HCEC 1CT (cell line): ENCODE results near the gene LMOD2.

Experiments
- DNase-seq: peaks from one replicate; pipeline ENCODE4 v3.0.0-alpha.2; 2017

The LMOD2 gene

DNA sequence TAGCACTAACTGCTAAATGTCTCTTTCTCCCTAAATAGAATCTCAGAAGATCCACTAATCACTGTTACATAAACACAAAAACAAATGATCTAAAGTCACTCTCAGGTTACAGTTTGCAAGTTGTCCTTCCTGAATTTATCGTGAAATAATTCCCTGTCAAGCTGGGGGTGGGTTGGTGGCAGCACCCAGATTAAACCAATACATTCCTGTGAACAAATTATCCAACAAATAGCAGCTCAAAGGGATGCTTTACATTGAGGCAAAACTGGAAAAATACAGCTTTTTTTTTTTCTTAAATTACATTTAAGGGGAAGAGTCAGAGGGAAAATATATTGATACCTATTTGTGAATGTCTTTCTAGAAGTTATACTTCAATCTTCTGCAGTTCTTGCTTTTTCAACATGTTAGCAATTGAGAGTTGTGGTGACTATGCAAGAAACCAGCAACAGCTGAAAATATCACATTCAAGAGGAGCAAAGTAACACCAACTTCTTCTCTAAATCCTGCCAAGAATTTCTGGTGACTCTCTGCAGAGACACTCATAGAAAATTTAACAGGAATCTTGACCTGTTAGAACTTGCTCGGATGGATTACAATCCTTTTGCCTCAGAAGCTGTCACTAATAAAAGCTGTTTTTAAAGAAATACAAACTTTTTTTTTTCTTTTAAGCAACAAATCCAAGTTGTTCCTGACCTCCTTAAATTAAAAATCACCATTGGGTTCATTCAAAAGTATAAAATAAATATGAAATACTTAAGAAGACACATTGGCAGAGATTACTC is 18.9 kb downstream of the LMOD2 start:
- DNase-seq = peak; percentile 5

- peak; percentile 49 for DNase-seq
Observed at GRCh38 chr7:123675181-123675473, 19.5 kb downstream of the LMOD2 start.

DNA sequence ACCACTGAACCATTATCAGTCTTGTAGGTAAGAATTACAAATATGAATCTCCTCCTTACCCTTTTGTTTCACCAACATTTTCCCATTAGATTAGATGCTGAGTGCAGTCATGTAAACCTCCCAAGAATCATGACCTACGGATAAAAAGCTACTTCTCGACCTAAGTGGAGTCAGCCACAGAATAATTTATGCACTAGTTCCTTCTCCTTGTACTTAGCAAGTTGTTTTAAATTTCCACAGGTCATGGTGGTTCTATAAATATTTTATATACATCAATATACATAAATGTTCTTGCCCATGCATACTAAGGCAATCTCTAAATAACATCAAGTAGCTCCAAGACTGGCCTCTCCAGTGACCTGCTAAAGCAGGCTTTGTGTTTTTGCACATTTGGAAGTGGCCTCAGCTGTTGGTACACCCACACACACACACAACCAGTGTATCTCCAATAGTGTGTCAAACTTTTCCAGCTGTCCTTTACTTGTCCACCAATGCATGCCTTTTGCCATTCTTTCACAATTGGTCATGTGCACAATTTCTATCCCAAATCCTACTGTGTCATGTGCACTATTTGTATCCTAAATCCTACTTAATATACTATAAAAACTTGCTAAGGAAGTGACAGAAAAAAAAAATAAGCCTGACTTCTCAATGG is 21.5 kb downstream of the LMOD2 start:
- no peak for DNase-seq

DNA sequence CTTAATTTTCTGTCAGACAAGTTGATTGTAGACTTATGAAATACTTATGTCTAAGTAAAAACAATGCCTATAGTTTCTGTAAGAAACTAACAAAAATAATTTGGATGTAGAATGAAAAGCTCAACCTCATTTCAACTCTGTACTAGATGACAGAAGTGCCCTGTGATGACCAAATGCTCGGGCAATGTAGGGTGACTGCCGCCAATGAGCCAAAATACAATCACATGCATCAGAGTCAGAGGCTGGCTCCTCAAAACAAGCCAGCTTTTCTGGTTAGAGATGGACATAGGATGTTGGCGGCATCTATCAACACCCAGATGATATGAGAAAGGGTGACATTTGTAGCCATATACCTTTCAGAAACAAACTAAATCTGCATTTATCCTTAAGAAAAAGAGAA is 23.9 kb downstream of the LMOD2 start:
- DNase-seq = no peak

DNA sequence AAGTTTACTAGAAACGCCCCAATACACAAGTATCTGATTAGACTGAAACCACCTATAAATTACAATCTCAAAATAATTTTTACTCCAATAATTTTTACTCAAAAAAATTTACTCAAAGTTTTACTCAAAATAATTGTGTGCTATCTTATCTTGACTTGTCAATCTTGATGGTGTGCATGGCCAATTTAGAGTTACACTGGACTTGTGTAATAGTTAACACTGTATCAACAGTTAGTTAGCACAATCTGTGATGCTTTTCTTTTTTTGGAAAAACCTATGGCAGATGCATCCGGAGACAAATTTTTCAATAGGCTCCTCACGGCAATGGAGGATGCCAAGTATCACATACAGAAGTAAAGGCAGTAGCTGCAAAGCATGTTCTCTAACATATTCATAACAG is 24.9 kb downstream of the LMOD2 start:
- DNase-seq = no peak

DNA sequence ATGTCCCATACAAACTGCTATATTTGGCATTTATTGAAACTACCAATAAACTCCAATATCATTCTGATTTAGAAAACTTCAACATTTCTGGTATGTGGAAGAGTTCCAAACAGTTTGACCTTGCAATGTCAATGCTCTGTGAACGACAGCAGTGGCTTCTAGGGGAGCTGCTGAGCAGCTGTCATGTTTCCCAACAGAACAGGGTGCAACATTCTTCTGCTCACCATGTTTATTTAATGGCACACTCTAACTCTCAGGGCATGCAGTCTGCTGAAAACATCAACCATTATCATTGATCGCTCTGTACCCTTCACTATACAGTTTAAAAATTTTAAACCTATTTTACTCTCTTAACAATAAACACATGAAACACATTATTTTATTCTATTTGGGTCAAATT is 25.9 kb downstream of the LMOD2 start:
- no peak for DNase-seq

- DNase-seq = peak; percentile 69
Observed at GRCh38 chr7:123682690-123683089, 27.0 kb downstream of the LMOD2 start.

DNA sequence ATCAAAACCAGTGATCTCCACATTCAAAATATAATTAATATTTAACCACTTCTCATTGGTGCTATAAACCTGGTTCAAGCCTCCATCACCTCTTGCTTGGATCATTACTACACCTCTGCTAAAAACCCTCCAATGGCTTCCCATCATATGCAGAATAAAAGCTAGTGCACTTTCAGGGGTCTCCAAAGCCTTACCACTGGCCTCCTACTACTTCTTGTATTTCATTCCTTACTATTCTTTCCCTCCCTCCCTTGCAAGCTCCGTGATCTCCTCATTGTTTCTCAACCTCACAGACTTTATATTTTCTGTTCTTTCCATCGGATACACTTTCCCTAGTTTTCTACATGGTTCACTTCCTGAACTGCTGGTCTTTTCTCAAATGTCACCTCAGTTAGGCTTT is 31.5 kb downstream of the LMOD2 start:
- no peak for DNase-seq

GRCh38 chr7:123687727-123688126 is 32.1 kb downstream of the LMOD2 start:
- no peak for DNase-seq

GRCh38 chr7:123689250-123689649 is 33.6 kb downstream of the LMOD2 start:
- no peak for DNase-seq

GRCh38 chr7:123690550-123690949 is 34.9 kb downstream of the LMOD2 start:
- no peak for DNase-seq

DNA sequence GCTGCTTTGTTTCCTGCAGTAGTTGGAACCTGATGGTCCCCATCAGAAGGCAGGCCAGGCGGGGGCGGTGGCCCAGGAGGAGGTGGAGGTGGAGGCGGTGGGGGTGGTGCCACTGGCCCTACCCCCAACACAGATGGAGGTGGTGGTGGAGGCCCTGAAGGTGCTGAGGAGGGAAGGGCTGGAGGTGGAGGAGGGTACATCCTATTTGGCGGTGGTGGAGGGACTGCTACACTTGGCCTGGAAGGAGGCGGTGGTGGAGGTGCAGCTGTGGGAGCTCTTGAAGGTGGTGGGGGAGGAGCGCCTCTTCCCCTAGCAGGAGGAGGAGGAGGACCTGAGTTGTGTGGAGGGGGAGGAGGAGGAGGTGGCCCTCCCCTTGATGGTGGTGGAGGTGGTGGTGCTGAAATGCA is 36.8 kb downstream of the LMOD2 start:
- no peak for DNase-seq

- no peak for DNase-seq
Observed at GRCh38 chr7:123695944-123696677, 40.4 kb downstream of the LMOD2 start.

DNA sequence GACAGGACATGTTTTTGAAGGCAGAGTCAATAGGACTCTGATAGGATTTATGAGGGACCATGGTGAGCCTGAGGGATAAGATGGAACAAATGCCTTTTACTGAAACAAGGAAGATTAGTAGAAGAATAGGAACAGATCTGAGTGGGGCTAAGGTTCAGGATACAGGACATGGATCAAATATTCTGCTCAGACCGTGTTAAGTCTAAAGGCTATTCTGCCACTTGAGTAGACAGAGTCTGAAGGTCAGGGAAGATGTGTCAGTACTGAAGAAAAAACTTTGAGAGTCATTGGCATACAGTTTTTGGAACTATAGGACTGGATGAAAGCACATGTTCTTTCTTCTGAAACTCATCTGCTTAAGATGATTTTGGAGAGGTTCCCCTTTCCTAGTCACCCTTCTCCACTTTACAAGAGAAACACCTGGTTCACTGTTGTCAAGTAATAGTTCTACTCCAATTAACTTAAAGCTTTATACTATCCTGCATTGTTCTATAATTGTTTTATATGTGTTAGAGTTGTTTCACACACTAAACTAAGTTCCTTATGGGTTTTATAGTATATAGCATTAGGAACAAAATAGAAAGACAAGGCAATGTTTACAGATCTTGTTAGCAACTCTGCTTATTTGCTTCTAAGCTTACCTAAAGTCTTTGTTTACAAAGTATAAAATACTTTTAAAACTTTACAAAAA is 49.7 kb downstream of the LMOD2 start:
- no peak for DNase-seq

DNA sequence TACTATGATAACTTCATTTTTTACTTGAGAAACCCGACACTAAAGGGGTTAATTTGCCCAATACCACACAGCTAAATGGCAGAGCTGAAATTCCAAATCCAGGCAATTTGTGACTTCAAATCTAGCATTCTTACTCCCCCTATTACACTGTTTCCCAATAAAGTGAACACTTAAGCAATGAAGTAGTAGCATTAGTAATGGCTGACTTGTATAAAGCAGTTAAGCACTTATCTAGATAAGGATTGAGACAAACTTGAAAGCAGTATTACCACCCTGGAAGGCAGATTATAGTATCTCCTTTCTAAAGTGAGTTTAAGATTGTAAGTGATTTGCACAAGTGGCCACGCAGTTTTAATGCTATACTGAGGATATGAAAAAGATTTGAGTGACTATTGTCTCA is 53.9 kb downstream of the LMOD2 start:
- DNase-seq = no peak

DNA sequence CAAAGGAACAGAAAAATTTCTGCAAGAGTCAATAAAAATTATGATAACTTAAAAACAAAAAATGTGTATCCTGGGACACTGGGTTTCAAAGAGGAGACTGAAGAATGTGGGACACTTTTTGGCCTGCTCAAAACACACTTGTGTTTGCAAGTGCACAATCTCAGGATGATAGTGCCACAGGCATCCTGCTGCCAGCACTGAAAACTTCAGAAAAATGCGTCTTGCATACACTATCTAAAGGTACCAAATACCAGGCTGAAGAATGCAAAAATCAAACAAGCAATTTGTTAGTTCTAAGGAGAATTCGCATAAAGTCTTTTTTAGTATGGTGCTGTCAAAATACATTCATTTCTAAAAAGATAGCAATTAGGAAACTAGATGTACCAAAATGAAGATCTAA is 55.0 kb downstream of the LMOD2 start:
- no peak for DNase-seq

- DNase-seq = no peak
Observed at GRCh38 chr7:123711832-123712293, 56.2 kb downstream of the LMOD2 start.

DNA sequence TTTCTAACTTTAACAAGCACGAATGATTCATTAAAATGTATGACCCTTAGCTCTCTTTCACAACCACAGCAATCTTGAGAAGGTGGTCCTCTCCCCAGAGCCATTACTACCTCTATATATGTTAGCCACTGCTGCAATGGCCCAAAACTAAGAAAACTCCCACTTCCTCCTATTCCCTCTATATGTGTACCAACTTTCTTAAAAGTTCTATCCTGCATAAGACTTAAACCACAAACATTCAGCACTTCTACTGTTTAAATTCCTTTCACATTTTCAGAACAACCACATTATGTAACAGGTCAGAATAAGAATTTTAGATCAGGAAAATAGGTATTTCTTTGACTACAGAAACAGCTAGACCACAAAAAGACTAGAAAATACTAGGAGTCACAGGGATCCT is 57.0 kb downstream of the LMOD2 start:
- peak; percentile 58 for DNase-seq
